HG02763 (cell line): ENCODE results near the gene PVALEF.

Experiments used
- ATAC-seq: cut with Tn5 transposase; IDR thresholded peaks from one replicate; pipeline ENCODE4 v1.9.1; 2021; ENCODE audit warnings: mild to moderate bottlenecking, moderate library complexity; ENCODE audit not compliant: unreplicated experiment

Gene PVALEF

GRCh38 chr17:81165246-81166032 is at the start of gene PVALEF:
Gene PVALEF (plus strand): TSS chr17:81165507. CDS start chr17:81181227, 15,720 bp downstream.
- no peak for ATAC-seq

DNA sequence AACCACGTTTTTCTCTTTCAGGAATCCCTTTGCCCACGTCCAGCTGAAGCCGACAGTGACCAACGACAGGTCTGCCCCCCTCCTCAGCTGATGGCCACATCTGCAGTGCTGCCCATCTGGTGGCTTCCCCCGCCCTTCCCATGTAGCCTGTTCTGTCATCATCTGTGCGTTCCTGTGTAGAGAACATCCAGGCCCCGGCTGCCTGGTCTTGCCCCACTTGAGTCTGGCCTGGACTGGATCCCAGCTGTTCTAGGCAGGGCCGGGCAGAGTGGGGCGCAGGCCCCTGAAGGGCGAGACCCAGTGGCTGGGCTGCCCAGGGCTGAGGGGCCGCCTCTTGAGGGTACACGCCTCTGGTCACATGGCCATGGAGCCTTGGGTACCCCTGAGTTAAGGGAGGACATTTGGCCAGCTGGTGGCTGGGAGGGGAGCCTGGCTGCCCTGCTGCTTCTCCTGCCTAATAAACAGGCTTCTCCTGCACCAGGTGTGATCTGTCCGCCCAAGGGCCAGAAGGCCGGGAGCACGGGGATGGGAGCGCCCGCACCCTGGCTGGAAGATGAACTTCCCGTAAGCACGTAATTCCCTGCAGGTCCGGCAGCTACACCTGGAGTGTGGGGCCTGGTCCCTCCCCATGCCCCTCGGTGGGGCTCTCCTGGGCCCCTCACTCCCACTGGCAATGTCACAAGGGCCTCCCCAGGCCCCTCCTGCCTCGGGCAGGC is 49.4 kb upstream of the PVALEF start:
- no peak for ATAC-seq

DNA sequence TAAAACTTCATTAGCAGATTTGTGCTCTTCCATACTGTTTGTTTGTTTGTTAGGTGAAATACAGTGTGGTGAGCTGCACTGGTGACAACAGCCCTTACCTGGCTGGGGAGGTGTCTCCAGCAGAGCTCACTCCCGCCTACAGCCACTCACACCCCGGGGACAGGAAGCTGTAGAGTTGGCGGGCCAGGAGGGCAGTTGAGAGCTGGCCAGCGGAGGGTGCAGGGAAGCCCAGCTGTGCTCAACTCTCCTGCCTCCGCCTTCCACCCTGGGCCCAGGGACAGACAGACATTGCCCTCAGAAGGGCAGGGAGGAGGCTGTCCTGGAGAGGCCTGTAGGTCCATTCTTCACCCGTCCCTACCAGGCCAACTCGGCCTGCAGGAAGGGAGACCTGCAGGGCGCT is 48.6 kb upstream of the PVALEF start:
- no peak for ATAC-seq

- ATAC-seq, result no peak
Observed at GRCh38 chr17:81117672-81118198, 47.6 kb upstream of the PVALEF start.

DNA sequence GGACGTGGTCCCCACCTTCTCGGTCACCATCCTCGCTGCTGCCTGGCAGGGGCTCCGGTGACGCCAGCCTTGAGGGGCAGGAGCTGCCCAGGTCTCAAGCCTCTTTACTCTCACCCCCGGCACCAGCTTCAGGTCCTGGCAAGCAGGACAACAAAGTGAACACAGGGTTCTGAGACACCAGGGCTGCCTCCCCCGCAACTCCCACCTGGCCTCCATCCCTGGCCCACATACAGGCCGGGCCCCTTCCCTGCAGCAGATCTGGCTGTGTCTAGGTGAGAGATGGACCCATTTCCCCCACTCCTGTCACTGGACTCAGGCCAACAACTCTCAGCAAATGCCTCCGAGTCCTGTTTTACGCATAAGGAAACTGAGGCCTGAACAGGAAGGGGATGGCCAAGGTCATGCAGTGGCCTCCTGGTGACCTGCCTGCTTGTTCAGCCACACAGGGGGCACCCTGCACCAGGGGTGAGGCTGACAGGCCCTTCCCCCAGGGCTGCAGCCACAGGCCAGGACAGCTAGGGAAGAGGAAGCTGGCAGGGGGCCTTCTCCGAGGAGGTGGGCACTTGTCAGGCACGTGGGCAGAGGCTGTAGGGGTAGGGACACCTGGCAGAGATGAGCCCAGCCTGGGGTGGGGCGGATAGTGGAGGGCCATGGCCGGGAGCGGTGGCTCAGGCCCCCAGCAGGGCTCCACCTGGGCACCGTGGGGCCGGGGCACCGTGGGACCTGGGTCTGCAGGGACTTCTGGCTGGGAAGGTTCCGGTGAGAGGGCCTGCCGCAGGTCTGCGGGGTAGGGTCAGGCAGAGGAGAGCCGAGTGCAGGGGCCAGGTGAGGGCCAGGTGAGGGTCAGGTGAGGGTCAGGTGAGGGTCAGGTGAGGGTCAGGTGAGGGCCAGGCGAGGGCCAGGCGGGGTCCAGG is 46.7 kb upstream of the PVALEF start:
- ATAC-seq, result no peak

DNA sequence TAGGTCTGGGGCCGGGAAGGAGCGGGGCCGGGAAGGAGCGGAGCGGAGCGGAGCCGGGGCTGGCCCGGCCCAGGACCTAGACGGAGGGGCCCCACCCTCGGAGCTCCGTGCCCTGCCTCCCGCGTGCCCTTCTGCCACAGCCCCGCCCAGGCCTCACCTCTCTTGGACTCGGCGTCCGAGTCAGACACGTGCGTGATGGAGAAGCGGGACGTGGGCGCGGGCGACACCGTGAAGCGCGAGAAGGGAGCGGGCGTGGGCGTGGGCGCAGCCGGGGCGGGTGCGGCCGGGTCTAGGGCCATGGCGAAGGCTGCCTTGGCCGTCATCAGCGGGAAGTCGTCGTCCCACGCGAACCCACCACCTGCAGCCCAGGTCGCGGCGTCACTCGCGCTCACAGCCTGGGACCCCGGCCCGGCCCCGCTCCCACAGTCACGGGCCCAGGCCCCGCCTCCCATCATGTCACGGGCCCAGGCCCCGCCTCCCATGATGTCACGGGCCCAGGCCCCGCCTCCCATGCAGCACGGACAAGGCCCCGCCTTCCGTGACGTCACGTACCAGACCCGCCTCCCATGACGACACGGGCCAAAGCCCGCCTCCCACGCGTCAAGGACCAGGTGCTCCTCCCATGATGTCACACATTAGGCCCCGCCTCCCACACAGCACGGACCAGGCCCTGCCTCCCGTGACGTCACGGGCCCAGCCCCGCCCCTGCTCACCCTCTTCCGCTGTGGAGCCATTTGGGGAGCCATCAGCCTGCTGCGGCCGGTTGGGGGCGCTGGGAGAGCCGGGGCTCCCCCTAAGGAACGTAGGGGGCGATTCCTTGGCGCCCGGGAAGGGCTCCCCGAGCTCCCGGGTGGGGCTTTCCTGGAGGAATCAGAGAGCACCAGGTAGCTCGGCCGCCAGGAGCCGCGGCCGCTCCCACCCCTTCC is 45.8 kb upstream of the PVALEF start:
- no peak for ATAC-seq

DNA sequence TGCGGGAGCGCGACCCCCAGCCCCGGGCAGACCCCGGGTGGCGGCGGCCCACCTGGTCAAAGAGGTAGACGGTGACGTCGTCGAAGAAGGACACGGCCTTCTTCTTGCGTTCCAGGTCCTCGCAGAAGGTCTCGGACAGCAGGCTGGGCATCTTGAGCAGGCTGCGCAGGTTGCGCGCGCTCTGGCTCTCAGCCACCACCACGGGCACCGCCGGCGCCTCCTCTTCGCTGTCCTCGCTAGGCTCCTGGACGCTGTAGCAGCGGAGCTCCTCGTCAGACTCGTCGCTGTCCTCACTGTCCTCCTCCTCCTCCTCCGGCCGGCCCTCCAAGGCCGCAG is 45.2 kb upstream of the PVALEF start:
- ATAC-seq, result no peak

- ATAC-seq, result no peak
Observed at GRCh38 chr17:81120695-81121621, 44.3 kb upstream of the PVALEF start.

DNA sequence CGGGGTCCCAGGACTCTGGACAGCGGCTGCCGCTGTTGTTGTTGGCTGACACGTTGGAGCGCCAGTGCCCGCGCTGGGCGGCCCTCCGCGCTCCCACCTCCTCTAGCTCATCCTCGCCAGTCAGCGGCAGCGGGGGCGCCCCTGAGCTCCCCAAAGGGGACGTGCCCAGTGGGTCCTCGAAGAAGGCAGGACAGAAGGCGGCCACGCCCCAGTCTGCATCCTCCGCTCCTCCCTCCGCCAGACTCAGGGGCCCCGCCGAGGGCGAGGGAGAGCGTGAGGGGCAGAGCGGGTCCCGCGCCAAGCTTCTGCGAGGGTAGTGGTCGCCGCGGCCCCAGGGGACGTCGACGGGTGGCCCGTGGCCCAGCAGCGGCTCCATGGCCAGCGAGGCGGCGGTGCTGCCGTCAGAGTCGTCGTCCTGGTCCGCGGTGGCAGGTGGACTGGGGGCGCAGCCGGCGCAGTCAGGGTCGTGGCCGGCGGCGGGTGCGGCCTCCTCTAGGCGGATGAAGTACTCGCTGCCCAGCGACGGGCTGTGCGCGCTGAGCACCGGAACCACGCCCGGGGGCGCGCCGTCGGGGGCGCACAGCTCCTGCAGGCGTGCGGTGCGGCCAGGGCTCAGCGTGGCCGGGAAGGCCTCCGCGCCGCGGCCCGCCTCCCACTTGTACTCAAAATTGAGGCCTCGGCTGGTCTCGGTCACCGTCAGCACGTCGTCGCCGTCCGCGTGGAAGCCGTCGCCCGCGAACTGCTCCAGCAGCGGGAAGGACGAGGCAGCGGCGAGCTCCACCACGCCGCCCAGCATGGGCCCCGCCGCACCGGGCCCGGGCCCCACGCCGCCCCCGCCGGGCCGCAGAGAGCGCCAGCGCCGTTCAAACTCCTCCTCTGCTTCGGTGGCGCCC is 43.2 kb upstream of the PVALEF start:
- no peak for ATAC-seq

DNA sequence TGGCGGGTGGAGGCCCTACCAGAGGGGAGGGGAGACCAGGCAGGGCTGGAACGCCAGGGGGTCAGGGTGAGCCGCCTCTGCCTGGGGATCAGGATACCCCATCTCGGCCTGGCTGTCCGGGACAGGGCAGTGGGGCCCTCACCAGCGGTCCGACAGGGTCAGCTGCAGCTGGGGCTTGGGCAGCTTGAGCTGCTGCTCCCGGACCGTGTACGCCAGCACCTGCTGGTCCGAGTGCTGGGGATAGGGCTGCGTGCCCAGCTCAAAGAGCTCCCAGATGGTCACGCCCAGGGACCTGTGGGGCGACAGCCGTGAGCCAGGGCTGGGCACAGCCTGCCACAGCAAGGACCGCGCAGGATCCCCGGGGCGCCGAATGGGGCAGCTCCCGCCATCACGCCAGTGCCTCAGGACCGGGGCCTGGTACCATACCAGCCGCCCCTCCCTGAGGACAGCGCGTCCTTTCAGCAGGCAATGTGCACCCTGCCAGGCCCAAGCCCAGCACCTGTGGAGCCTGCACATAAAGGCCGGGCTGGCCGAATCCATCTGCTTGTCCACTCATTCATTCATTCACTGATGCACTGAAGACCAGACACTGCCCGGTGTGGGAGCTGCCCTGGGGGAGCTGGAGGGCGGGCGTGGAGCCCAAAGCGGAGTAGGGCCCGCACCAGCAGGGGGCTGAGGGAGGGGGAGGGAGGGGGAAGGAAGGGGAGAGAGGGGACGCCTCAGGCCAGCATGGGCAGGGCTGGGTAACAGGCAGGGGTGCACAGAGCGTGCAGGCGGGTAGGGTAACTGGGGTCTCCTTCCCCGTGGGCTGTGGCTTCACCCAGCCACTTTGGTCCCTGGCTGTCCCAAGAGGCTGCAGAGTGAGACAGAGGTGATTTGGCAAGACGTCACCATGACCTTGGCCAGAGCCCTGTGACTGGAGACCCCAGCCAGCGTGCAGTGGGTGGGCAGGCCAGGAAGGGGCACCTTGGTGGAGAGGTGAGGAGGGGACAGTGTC is 42.0 kb upstream of the PVALEF start:
- no peak for ATAC-seq

DNA sequence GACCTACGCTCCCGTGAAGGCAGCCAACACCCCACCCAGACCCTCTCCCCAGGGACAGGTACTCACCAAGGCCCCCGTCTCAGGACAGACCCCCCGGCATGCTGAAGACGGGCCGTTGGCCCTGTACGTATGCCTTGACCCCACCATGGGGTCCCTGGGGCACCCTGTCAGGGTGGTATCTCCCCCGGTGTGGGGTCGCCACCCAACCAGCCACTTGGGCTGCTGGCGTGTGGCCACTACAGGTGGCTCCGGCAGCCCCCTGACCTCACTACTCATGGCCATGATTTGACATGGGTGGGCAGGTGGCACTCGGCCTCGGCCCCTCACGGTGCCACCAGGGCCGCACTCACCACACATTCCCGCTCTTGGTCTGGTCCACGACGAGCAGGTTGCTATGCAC is 40.9 kb upstream of the PVALEF start:
- ATAC-seq, result no peak

GRCh38 chr17:81125573-81126081 is 39.7 kb upstream of the PVALEF start:
- no peak for ATAC-seq

DNA sequence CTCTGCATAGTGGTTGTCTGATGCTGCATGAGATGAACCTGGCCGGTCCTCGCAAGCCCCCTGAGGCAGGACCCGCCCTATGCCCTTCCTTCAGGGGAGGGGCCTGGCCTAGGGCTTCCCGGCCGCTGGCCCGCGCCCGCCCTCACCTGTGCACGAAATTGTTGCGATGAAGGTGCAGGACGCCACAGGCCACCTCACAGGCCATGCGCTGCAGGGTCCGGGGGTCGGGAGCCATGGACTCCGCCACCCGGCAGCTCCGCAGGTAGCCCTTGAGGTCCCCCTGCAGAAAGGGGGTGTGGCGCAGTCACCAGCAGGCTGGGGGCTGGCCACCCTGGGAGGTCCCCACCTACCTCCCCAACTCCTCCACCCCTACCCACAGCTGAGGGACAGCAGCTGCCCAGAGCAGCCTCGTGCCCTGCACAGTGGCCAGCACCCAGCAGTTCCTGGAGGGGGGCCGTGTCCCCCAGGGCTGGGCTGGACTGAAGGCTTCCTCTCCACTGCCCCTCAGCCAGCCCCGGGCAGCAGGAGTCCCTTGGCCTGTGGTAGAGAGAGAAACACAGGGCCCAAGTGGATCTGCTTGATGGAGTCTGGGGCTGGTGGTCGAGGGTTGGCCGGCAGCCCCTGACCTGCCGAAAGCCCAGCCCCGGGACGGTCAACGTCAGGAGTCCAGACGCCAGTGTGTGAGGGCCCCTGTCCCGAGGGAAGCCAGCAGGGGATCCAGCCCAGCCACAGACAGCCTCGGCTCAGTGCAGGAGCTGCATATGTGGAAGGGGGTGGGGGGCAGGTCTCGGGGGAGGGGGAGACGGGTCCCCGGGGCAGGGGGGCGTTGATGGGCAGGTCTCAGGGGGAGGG is 38.8 kb upstream of the PVALEF start:
- ATAC-seq, result no peak

DNA sequence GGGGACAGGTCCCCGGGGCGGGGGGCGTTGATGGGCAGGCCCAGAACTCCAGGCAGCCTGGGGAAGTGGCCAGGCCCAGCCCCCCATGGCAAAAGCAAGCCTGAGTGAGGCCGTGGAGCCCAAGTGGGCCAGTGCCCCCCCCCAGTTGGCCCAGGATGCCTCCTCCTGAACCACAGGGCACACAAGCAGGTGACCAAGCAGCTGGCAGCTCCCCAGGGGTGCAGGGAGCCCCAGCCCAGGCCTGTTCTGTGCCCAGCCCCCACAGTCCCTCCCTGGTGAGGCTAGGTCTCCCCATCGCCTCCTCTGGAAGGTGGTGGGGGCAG is 38.2 kb upstream of the PVALEF start:
- no peak for ATAC-seq

DNA sequence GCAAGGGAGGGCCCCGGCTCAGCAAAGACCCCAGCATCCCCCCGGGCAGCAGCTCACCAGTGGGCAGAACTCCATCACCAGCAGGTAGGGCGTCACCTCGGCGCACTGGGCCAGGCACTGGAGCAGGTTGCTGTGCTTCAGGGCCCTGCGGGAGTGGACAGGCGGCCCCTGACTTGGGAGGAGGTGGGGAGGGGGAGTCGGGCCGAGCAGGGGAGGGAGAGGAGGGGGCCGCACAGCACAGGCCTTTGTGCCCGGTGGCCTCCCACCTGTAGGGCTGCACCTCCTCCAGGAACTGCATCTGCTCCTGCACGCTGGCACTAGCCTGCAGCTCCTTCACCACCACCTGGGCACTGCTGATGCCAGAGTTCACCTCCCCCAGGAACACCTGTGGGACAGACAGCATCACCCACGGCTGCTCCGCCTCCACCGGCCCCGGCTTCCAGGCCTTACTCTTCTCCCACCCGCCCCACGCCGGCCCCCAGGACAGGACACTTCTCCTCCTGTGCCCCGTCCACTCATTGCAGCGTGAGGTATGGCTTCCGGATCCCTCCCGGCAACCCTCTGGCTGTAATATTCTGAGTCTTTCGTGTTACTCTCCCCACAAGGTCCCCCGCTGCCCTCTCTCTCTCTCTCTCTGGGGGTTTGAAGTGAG is 37.7 kb upstream of the PVALEF start:
- no peak for ATAC-seq
